Panc1 (cell line): ENCODE measurements around the gene SLC30A7. TPM values are rescaled to one million over a fixed set of nuclear protein-coding genes. Genes with fewer than 3 reads are reported as not detected.
A peak's percentile ranks its signal among the peaks of the same experiment; 100 is the strongest.

Experiments used
- ATAC-seq: fragments of 200-7000 bp; cut with Tn5 transposase; 2 replicates; pipeline ENCODE4 v1.9.1; 2020; ENCODE audit warnings: mild to moderate bottlenecking, moderate library complexity
- BruUV-seq: library from RNA; stranded (reverse); fragments of 400-500 nt; replicated peaks from 2 replicates; lab custom pipeline; 2021; lab: Mats Ljungman, UMichigan
- CTCF ChIA-PET: fragments of 300-600 bp; sonication (Branson Sonifier 250); formaldehyde crosslinking; loops from one replicate; lab custom pipeline; 2022; ENCODE audit warnings: antibody characterized with exemption; lab: Charles Lee
- POLR2A ChIA-PET: fragments of 300-600 bp; sonication (Branson Sonifier 250); formaldehyde crosslinking; loops from one replicate; lab custom pipeline; 2022; ENCODE audit warnings: antibody characterized with exemption; lab: Charles Lee
- DNase-seq: peaks from one replicate; pipeline ENCODE4 v3.0.0-alpha.2; 2010; ENCODE audit warnings: low read depth, low spot score
- H3K27ac ChIP-seq: 2 replicates; pipeline ENCODE4 v1.5.1; 2011; ENCODE audit warnings: mild to moderate bottlenecking, low read length, inconsistent platforms
- H3K27me3 ChIP-seq: fragments of 200-500 bp; sonication (Bioruptor generic); 2 replicates; pipeline ENCODE4 v1.6.0; 2014; ENCODE audit warnings: low read length, inconsistent platforms; ENCODE audit not compliant: control insufficient read depth, insufficient read depth
- H3K36me3 ChIP-seq: fragments of 200-500 bp; sonication (Bioruptor generic); 2 replicates; pipeline ENCODE4 v1.5.1; 2014; ENCODE audit warnings: inconsistent platforms, mild to moderate bottlenecking, low read length, moderate library complexity; ENCODE audit not compliant: control insufficient read depth, insufficient read depth
- H3K4me1 ChIP-seq: 2 replicates; pipeline ENCODE4 v1.5.1; 2011; ENCODE audit warnings: inconsistent platforms, mild to moderate bottlenecking, low read length, moderate library complexity; ENCODE audit not compliant: control insufficient read depth, insufficient read depth
- H3K4me3 ChIP-seq, 2 experiments: 2 replicates each; pipeline ENCODE4 v1.5.1; 2011 to 2012; ENCODE audit warnings: low read depth in 2 of 2, low read length in 2 of 2, mild to moderate bottlenecking in 2 of 2, inconsistent platforms in 1 of 2, moderate library complexity in 1 of 2
- H3K9me3 ChIP-seq: fragments of 200-500 bp; sonication (Bioruptor generic); 2 replicates; pipeline ENCODE4 v1.5.1; 2014; ENCODE audit warnings: low read depth, mild to moderate bottlenecking, inconsistent platforms, low read length, moderate library complexity; ENCODE audit not compliant: control insufficient read depth, insufficient read depth
- CTCF ChIP-seq: fragments of 450-650 bp; IDR thresholded peaks from 2 replicates; pipeline ENCODE4 v1.5.1; 2017; ENCODE audit warnings: mild to moderate bottlenecking
- POLR2AphosphoS5 ChIP-seq: IDR thresholded peaks from 2 replicates; pipeline ENCODE4 v1.6.1; 2012; ENCODE audit warnings: mild to moderate bottlenecking, low read depth, low read length, moderate library complexity
- REST ChIP-seq, 2 experiments: IDR thresholded peaks; 2 replicates each; pipeline ENCODE4 v1.6.1; 2011 to 2012; ENCODE audit warnings: low read depth in 2 of 2, control low read depth in 1 of 2, low read length in 1 of 2, mild to moderate bottlenecking in 1 of 2, moderate library complexity in 1 of 2; ENCODE audit not compliant: insufficient read depth in 1 of 2
- SIN3A ChIP-seq: IDR thresholded peaks from 2 replicates; pipeline ENCODE4 v1.6.1; 2012; ENCODE audit warnings: low read depth, mild to moderate bottlenecking, low read length, moderate library complexity, borderline replicate concordance; ENCODE audit not compliant: insufficient read depth
- TCF7L2 ChIP-seq: IDR thresholded peaks from 2 replicates; pipeline ENCODE4 v1.6.1; 2011; ENCODE audit warnings: mild to moderate bottlenecking, low read depth, low read length, inconsistent platforms
- in situ Hi-C: cut with HindIII; loops from 2 replicates; pipeline ENCODE4 v1.10.0; 2016; ENCODE audit warnings: low sequenced_read_pairs, low pct_unique_long_range_greater_than_20kb
- intact Hi-C: fragments of 100-400 bp; cut with micrococcal nuclease; formaldehyde crosslinking; loops from one replicate; pipeline ENCODE4 v1.10.0; 2022; ENCODE audit not compliant: unreplicated experiment
- total RNA-seq: library from RNA; stranded (reverse); gene quantifications from one replicate; pipeline ENCODE4 v1.2.1, GENCODE V29; 2021; ENCODE audit not compliant: unreplicated experiment

Gene SLC30A7
- total RNA-seq, 1 experiment from 2014 or later: 18.5 TPM

- in situ Hi-C loops (no loop called here), intact Hi-C loops (loop anchor here (10.0 kb wide), 1 partner anchor 260 kb away; no protein-coding TSS in a partner anchor)
- ChIA-PET POLR2A (no interaction called here), CTCF (no interaction called here)
- Histone ChIP-seq H3K36me3 (peaks cover 5% of the 10 kb centered on the region), H3K4me1 (peaks cover 3% of the 10 kb centered on the region; the same call in 1 of the 2 replicates), H3K27ac (peak overlapping the region; percentile 97), H3K9me3 (no peaks in the 10 kb centered on the region), H3K4me3 (peak overlapping the region; percentile 74 to 91), H3K27me3 (no peaks in the 10 kb centered on the region)
- TF ChIP-seq SIN3A: no peak
- no peak for TF ChIP-seq REST (IDR thresholded peaks at IDR 0.05; ENCODE audit: insufficient read depth in 1 of 2, low read depth in 2 of 2, low read length in 1 of 2)
- TF ChIP-seq POLR2AphosphoS5: no peak
- no peak for TF ChIP-seq CTCF
- TF ChIP-seq TCF7L2: no peak
- ATAC-seq (peak; percentile 62), DNase-seq (no peak)
- TSS peak; percentile 85 for BruUV-seq
Measured at GRCh38 chr1:101025283-101025656, 129.4 kb downstream of the SLC30A7 start.

- peak within 1 kb of the TSS; percentile 74 to 91 for H3K4me3 ChIP-seq
- peaks cover under 1% of the 10 kb centered on the region for H3K36me3 ChIP-seq
- ATAC-seq (peak; percentile 98), DNase-seq (peak; percentile 57)
- H3K4me1 ChIP-seq: peaks cover 3% of the 10 kb centered on the region; the same call in 1 of the 2 replicates
- TF ChIP-seq CTCF (no peak), TCF7L2 (0 out of 2 replicates have a peak, but pooled peaks have one; percentile 38), POLR2AphosphoS5 (peak; percentile 90)
- in situ Hi-C loops: no loop called here
- no TSS peak for BruUV-seq
- intact Hi-C loops: loop anchor here (10.0 kb wide), 1 partner anchor 259 kb away; no protein-coding TSS in a partner anchor
- no peaks in the 10 kb centered on the region for H3K9me3 ChIP-seq
- CTCF ChIA-PET: no interaction called here
- POLR2A ChIA-PET: no interaction called here
- H3K27ac ChIP-seq: peak within 1 kb of the TSS; percentile 97
- no peaks in the 10 kb centered on the region for H3K27me3 ChIP-seq
Measured at GRCh38 chr1:101025657-101026429, 130.0 kb downstream of the SLC30A7 start, which contains the start of gene DPH5. Gene DPH5, minus strand, starts transcription at chr1:101025784. Its CDS starts 341 bp downstream, at chr1:101025443.
